ENCODE results near the gene KCNG2. TPM values are rescaled to one million over a fixed set of nuclear protein-coding genes. Genes with fewer than 3 reads are reported as not detected.

KCNG2 gene
- polyA plus RNA-seq, 1 donor from 2014 or later, result not detected

- TF ChIP-seq REST (IDR thresholded peaks at IDR 0.05; ENCODE audit: borderline replicate concordance), result peak; percentile 33
- TF ChIP-seq RAD21 (conservative IDR thresholded peaks at IDR 0.05), result no peak
- H3K9me3 ChIP-seq (ENCODE audit: low read length), result peaks cover 4% of the 10 kb centered on the region
- H3K36me3 ChIP-seq (ENCODE audit: insufficient read depth, low read length), result no peaks in the 10 kb centered on the region
- H3K27me3 ChIP-seq (ENCODE audit: insufficient read depth, low read depth, low read length), result peaks cover 36% of the 10 kb centered on the region
- no peak overlapping the region for H3K27ac ChIP-seq (ENCODE audit: low read length)
- H3K9me2 ChIP-seq (ENCODE audit: insufficient read depth, low read length), result no peaks in the 10 kb centered on the region
- H3K4me2 ChIP-seq (ENCODE audit: low read length), result no peak overlapping the region
- no peak overlapping the region for H2AFZ ChIP-seq (ENCODE audit: low read depth, low read length)
- H4K20me1 ChIP-seq (ENCODE audit: insufficient read depth), result no peaks in the 10 kb centered on the region
- H3K9ac ChIP-seq (ENCODE audit: low read length), result no peak overlapping the region
- H3K4me3 ChIP-seq (ENCODE audit: low read length), result no peak overlapping the region
- H3K79me2 ChIP-seq (replicated peaks; ENCODE audit: insufficient read depth, low read length), result no peaks in the 10 kb centered on the region
- H3F3A ChIP-seq (ENCODE audit: insufficient read depth, low read length, poor library complexity, severe bottlenecking), result no peaks in the 10 kb centered on the region
Measured at GRCh38 chr18:79790996-79791972, 6.5 kb upstream of the KCNG2 start.

GRCh38 chr18:79792096-79792987, 5.4 kb upstream of the KCNG2 start:
- Histone ChIP-seq H3K9ac (ENCODE audit: low read length) (no peak overlapping the region), H3K36me3 (ENCODE audit: insufficient read depth, low read length) (no peaks in the 10 kb centered on the region), H3K9me2 (ENCODE audit: insufficient read depth, low read length) (no peaks in the 10 kb centered on the region), H4K20me1 (ENCODE audit: insufficient read depth) (no peaks in the 10 kb centered on the region), H3K79me2 (replicated peaks; ENCODE audit: insufficient read depth, low read length) (no peaks in the 10 kb centered on the region), H3K9me3 (ENCODE audit: low read length) (peaks cover 4% of the 10 kb centered on the region), H2AFZ (ENCODE audit: low read depth, low read length) (no peak overlapping the region), H3K4me3 (ENCODE audit: low read length) (no peak overlapping the region), H3K27ac (ENCODE audit: low read length) (no peak overlapping the region), H3K27me3 (ENCODE audit: insufficient read depth, low read depth, low read length) (peaks cover 36% of the 10 kb centered on the region), H3K4me2 (ENCODE audit: low read length) (no peak overlapping the region), H3F3A (ENCODE audit: insufficient read depth, low read length, poor library complexity, severe bottlenecking) (no peaks in the 10 kb centered on the region)
- TF ChIP-seq EZH2 (IDR thresholded peaks at IDR 0.05; ENCODE audit: borderline replicate concordance, insufficient read depth, low read length, poor library complexity, severe bottlenecking) (no peak), CTCF (IDR thresholded peaks at IDR 0.05; ENCODE audit: poor library complexity, severe bottlenecking) (no peak), SMC3 (conservative IDR thresholded peaks at IDR 0.05; ENCODE audit: poor library complexity) (no peak), MXI1 (conservative IDR thresholded peaks at IDR 0.05; ENCODE audit: poor library complexity, severe bottlenecking) (no peak), REST (IDR thresholded peaks at IDR 0.05; ENCODE audit: borderline replicate concordance) (no peak), EP300 (conservative IDR thresholded peaks at IDR 0.05; ENCODE audit: poor library complexity, severe bottlenecking) (no peak), TAF1 (IDR thresholded peaks at IDR 0.05; ENCODE audit: low read depth) (no peak), RAD21 (conservative IDR thresholded peaks at IDR 0.05) (no peak), POLR2AphosphoS5 (IDR thresholded peaks at IDR 0.05) (no peak)
